GM12891 (cell line): ENCODE measurements around the gene CDK19.

ENCODE experiments used
- PAX5 ChIP-seq: IDR thresholded peaks from 2 replicates; pipeline ENCODE4 v1.6.1; 2011; ENCODE audit warnings: low read length, moderate library complexity, mild to moderate bottlenecking; ENCODE audit not compliant: insufficient read depth, severe bottlenecking
- POLR2A ChIP-seq: IDR thresholded peaks from 2 replicates; pipeline ENCODE4 v1.6.1; 2011; ENCODE audit warnings: low read depth, low read length, control low read depth
- POU2F2 ChIP-seq: IDR thresholded peaks from 2 replicates; pipeline ENCODE4 v1.6.1; 2011; ENCODE audit warnings: low read depth, mild to moderate bottlenecking, control low read depth, low read length, moderate library complexity

DNA sequence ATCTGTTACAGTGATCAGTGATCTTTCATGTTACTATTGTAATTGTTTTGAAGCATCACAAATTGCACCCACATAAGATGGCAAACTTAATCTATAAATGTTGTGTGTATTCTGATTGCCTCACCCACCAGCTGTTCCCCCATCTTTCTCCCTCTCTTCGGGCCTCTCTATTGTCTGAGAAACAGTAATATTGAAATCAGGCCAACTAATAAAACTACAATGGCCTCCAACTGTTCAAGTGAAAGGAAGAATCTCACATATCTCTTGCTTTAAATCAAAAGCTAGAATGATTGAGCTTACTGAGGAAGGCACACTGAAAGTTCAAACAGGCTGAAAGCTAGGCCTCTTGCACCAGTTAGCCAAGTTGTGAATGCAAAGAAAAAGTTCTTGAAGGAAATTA, 141.2 kb downstream of the CDK19 start:
- TF ChIP-seq PAX5 (no peak), POU2F2 (no peak), POLR2A (no peak)
